ENCODE results near the gene RPS6KB1.
A peak's percentile ranks its signal among the peaks of the same experiment; 100 is the strongest.
"Not testable (repeated sequence)": the region's sequence is repeated elsewhere in the genome, so short reads cannot be mapped to it uniquely, and the experiment has no call there.

The RPS6KB1 gene

GRCh38 chr17:59940697-59941096 is 47.8 kb downstream of the RPS6KB1 start:
- DNase-seq (ENCODE audit: low spot score) = not testable (repeated sequence)

- no peak for DNase-seq (ENCODE audit: low spot score)
Measured at GRCh38 chr17:59941131-59941530, 48.2 kb downstream of the RPS6KB1 start.

GRCh38 chr17:59946433-59946832 is 53.5 kb downstream of the RPS6KB1 start:
- DNase-seq (ENCODE audit: low spot score) = not testable (repeated sequence)

GRCh38 chr17:59947310-59947709 is 54.4 kb downstream of the RPS6KB1 start:
- not testable (repeated sequence) for DNase-seq (ENCODE audit: low spot score)

- no peak for DNase-seq (ENCODE audit: low spot score)
Measured at GRCh38 chr17:59950049-59950448, 57.1 kb downstream of the RPS6KB1 start.

- no peak for DNase-seq (ENCODE audit: low spot score)
Measured at GRCh38 chr17:59954856-59955255, 61.9 kb downstream of the RPS6KB1 start.

- not testable (repeated sequence) for DNase-seq (ENCODE audit: low spot score)
Measured at GRCh38 chr17:59959574-59959973, 66.7 kb downstream of the RPS6KB1 start.

GRCh38 chr17:59962739-59963318 is 69.9 kb downstream of the RPS6KB1 start:
- no peak for DNase-seq (ENCODE audit: low spot score)

GRCh38 chr17:59963738-59964481 is 71.0 kb downstream of the RPS6KB1 start:
- no peak for DNase-seq (ENCODE audit: low spot score)

- peak; percentile 79 for DNase-seq (ENCODE audit: low spot score)
Measured at GRCh38 chr17:59964482-59965328, 71.8 kb downstream of the RPS6KB1 start, which contains the start of gene RNFT1. Gene RNFT1 (minus strand): TSS chr17:59964740. CDS start chr17:59964663, 77 bp downstream.

- DNase-seq (ENCODE audit: low spot score) = not testable (repeated sequence)
Measured at GRCh38 chr17:59971771-59972170, 78.8 kb downstream of the RPS6KB1 start.

- DNase-seq (ENCODE audit: low spot score) = no peak
Measured at GRCh38 chr17:59972778-59973177, 79.9 kb downstream of the RPS6KB1 start.

GRCh38 chr17:59973483-59973882 is 80.6 kb downstream of the RPS6KB1 start:
- not testable (repeated sequence) for DNase-seq (ENCODE audit: low spot score)

GRCh38 chr17:59975166-59975565 is 82.2 kb downstream of the RPS6KB1 start:
- not testable (repeated sequence) for DNase-seq (ENCODE audit: low spot score)

GRCh38 chr17:59996608-59997007 is 103.7 kb downstream of the RPS6KB1 start:
- not testable (repeated sequence) for DNase-seq (ENCODE audit: low spot score)

Small RNA genes within 50 kb of the gene (small RNA-seq; reads per million reads assigned to genes)
- gene RNU6-450P (0 reads per million in 2 experiments), gene RPS29P21 (0 reads per million in 2 experiments)
